Neural cell (in vitro differentiated cells): Measurements from ENCODE around the gene RAB34.

ENCODE experiments used
- EP300 ChIP-seq: fragments of 450-650 bp; conservative IDR thresholded peaks from 2 replicates; pipeline ENCODE4 v1.6.1; 2014; ENCODE audit warnings: antibody characterized with exemption, mild to moderate bottlenecking, moderate library complexity; ENCODE audit not compliant: poor library complexity, severe bottlenecking
- RAD21 ChIP-seq: fragments of 450-650 bp; conservative IDR thresholded peaks from 2 replicates; pipeline ENCODE4 v1.6.1; 2014; ENCODE audit warnings: antibody characterized with exemption, mild to moderate bottlenecking, moderate library complexity
- TAF1 ChIP-seq: IDR thresholded peaks from 2 replicates; pipeline ENCODE4 v1.6.1; 2012; ENCODE audit warnings: low read depth
- TF ChIP-seq, protein P1 (sequence below): fragments of 450-650 bp; IDR thresholded peaks from 2 replicates; pipeline ENCODE4 v1.5.1; 2014; ENCODE audit warnings: antibody characterized with exemption, mild to moderate bottlenecking, moderate library complexity; ENCODE audit not compliant: poor library complexity, severe bottlenecking

DNA sequence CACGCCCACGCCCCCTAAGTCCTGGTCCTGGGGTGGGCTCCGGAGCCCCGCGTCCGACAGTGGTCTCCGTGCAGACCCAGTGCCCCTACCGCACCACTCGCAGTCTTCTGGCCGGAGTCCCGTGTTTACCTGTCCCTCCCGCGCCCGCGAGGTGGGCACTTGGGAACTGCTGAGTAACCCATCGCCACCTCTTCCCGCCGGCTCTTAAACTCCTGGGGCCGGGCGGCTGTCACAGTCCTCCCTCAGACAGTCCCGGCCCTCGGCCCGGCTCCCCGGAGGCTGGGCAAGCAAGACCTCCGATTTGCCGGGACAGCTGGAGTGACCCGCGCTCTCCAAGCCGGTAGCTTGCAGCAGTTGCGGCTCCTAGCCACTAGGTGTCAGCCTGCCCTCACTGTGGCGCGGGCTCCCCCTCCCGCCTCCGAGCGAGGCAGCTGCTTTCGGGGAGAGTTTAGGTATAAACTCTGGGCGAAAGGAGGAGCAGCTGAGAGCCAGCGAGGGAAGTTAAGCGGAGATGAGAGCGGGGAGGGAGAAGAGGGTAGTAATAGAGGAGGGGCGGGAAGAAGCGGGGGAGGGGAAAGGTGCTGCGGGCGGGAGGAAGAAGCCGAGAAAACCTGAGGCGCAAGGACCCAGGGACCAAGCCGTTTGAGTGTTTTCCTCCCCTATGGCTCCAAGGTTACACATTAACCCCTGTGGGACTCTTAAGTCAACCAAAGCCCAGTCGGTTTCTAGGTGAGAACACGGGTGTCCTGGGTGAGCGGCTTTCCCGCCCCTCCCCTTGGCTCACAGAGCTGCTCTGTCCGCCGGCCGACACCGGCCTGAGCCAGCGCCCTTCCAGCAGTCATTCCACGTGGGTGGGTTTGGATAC, 9.2 kb upstream of the RAB34 start:
- TF ChIP-seq, protein P1, sequence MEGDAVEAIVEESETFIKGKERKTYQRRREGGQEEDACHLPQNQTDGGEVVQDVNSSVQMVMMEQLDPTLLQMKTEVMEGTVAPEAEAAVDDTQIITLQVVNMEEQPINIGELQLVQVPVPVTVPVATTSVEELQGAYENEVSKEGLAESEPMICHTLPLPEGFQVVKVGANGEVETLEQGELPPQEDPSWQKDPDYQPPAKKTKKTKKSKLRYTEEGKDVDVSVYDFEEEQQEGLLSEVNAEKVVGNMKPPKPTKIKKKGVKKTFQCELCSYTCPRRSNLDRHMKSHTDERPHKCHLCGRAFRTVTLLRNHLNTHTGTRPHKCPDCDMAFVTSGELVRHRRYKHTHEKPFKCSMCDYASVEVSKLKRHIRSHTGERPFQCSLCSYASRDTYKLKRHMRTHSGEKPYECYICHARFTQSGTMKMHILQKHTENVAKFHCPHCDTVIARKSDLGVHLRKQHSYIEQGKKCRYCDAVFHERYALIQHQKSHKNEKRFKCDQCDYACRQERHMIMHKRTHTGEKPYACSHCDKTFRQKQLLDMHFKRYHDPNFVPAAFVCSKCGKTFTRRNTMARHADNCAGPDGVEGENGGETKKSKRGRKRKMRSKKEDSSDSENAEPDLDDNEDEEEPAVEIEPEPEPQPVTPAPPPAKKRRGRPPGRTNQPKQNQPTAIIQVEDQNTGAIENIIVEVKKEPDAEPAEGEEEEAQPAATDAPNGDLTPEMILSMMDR, result peak; percentile 98
- TF ChIP-seq TAF1 (no peak), EP300 (no peak), RAD21 (peak; percentile 97)
